ENCODE results near the gene TMPRSS13.

DNA sequence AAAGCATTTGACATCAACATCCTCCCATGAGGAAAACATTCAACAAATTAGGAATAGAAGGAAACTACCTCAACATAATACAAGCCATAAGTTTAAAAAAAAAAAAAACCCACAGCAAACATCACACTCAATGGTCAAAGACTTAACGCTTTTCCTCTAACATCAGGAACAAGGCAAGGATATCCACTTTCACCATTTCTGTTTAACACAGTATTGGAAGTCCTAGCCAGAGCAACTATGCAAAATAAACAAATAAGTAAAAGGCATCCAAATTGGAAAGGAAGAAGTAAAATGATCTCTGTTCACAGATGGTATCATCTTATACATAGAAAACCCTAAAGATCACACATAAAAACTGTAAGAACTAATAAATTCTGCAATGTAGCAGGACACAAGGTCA, 65.8 kb downstream of the TMPRSS13 start:
- TF ChIP-seq, protein P1, sequence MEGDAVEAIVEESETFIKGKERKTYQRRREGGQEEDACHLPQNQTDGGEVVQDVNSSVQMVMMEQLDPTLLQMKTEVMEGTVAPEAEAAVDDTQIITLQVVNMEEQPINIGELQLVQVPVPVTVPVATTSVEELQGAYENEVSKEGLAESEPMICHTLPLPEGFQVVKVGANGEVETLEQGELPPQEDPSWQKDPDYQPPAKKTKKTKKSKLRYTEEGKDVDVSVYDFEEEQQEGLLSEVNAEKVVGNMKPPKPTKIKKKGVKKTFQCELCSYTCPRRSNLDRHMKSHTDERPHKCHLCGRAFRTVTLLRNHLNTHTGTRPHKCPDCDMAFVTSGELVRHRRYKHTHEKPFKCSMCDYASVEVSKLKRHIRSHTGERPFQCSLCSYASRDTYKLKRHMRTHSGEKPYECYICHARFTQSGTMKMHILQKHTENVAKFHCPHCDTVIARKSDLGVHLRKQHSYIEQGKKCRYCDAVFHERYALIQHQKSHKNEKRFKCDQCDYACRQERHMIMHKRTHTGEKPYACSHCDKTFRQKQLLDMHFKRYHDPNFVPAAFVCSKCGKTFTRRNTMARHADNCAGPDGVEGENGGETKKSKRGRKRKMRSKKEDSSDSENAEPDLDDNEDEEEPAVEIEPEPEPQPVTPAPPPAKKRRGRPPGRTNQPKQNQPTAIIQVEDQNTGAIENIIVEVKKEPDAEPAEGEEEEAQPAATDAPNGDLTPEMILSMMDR (IDR thresholded peaks at IDR 0.05): no peak
- no peak for TF ChIP-seq POLR2AphosphoS5 (IDR thresholded peaks at IDR 0.05)
- TF ChIP-seq EP300 (IDR thresholded peaks at IDR 0.05; ENCODE audit: low read depth): no peak

All from transverse colon (tissue), 4 donors.